Heart left ventricle (tissue), 16 donors: Measurements from ENCODE around the gene COPS6. TPM values are rescaled to one million over a fixed set of nuclear protein-coding genes. Genes with fewer than 3 reads are reported as not detected.

Source experiments
- ATAC-seq, 4 donors: fragments of 200-7000 bp; cut with Tn5 transposase; one replicate each; pipeline ENCODE4 v1.9.1; 2020 to 2022; ENCODE audit warnings: moderate library complexity in 4 of 4, mild to moderate bottlenecking in 3 of 4, moderate number of reproducible peaks in 1 of 4
- DNase-seq, 5 donors: peaks; one replicate each; pipeline ENCODE4 v3.0.0-alpha.2; 2020
- H3K27ac ChIP-seq, 12 donors: fragments of 200-600 bp; sonication (generic) in 4 of 12; one replicate each; pipeline versions ENCODE4 v1.5.0 to v1.8.0; 2016 to 2022; ENCODE audit warnings: mild to moderate bottlenecking in 2 of 12
- H3K27me3 ChIP-seq, 9 donors: fragments of 200-600 bp; sonication (generic) in 2 of 9; one replicate each; pipeline versions ENCODE4 v1.5.1 to v1.8.0; 2016 to 2022; ENCODE audit warnings: mild to moderate bottlenecking in 3 of 9
- H3K36me3 ChIP-seq, 9 donors: fragments of 200-600 bp; sonication (generic) in 2 of 9; one replicate each; pipeline versions ENCODE4 v1.5.0 to v1.8.0; 2018 to 2022; ENCODE audit warnings: mild to moderate bottlenecking in 2 of 9
- H3K4me1 ChIP-seq, 12 donors: fragments of 200-600 bp; sonication (generic) in 4 of 12; one replicate each; pipeline versions ENCODE4 v1.5.0 to v1.8.0; 2016 to 2022; ENCODE audit warnings: mild to moderate bottlenecking in 3 of 12
- H3K4me3 ChIP-seq, 12 donors: fragments of 200-600 bp; sonication (generic) in 4 of 12; one replicate each; pipeline versions ENCODE4 v1.5.0 to v1.8.0; 2017 to 2022; ENCODE audit warnings: mild to moderate bottlenecking in 9 of 12, moderate library complexity in 4 of 12
- H3K9me3 ChIP-seq, 12 donors: fragments of 200-600 bp; sonication (generic) in 4 of 12; one replicate each; pipeline versions ENCODE4 v1.5.0 to v1.8.0; 2016 to 2022; ENCODE audit warnings: mild to moderate bottlenecking in 1 of 12
- POLR2A ChIP-seq, 2 donors: fragments of 450-650 bp; IDR thresholded peaks; one replicate each; pipeline ENCODE4 v1.6.1; 2017; ENCODE audit warnings: antibody characterized with exemption in 2 of 2, mild to moderate bottlenecking in 2 of 2, moderate library complexity in 2 of 2
- WGBS, 4 donors: extraction: QIAGEN DNeasy Blood & Tissue Kit in 2 of 4; methylation state at CpG; one replicate each; pipeline versions ENCODE4 v1.1.5 to v1.1.7; 2013 to 2018; 5-methylcytosine and 5-hydroxymethylcytosine counted together
- intact Hi-C, 10 donors: fragments of 100-400 bp; cut with DNase I; formaldehyde crosslinking; loops; one replicate each; pipeline versions ENCODE4 v1.11.1 to v1.14.2; 2022
- polyA plus RNA-seq, 2 donors: library from polyadenylated mRNA; stranded (reverse); fragments of 200-250 nt; gene quantifications; one replicate each; pipeline ENCODE4 v1.2.3, GENCODE V29; 2013
- total RNA-seq, 9 donors: library from RNA; depleted of rRNA in 2 of 9; stranded (reverse); fragments of >200 nt in 2 of 9; fragmentation: NEBNext Ultra II Directional in 3 of 9; extraction: Animal tissue kit (Norgen Biotek cat#: 25700) in 3 of 9; gene quantifications; one replicate each; pipeline versions ENCODE4 v1.1.0 to v1.2.4, GENCODE V29; 2016 to 2023
- TF ChIP-seq, protein P1 (sequence below), 12 donors: fragments of 200-600 bp; sonication (generic) in 4 of 12; IDR thresholded peaks; one replicate each; pipeline versions ENCODE4 v1.5.0 to v1.8.0; 2018 to 2022; ENCODE audit warnings: antibody characterized with exemption in 12 of 12, mild to moderate bottlenecking in 5 of 12
- donor health status: ischemic (EF 13 %, LVEDD 7.1; RV severe dilation, severe dysfunction).
- donor health status: healthy with polysubstance abuse.
- donor health status: DM: no; HTN: yes; CAD: no.
- donor health status: DM: no; HTN: no; CAD: no.
- donor health status: ischemic (EF 25% LVEDD 6.9; RV normal size, moderate dysfunction).
- donor health status: ischemic (EF 25% LVEDD 5.7; RV mildly dilated, moderate dysfunction).
- donor health status: healthy.
- donor health status: DM: yes; HTN: yes; CAD: no.
- donor health status: ischemic (EF 35%, LVEDD 5.7; RV mildly dilated, moderate dysfunction).
- donor health status: nonischemic (EF 11% LVEDD 7.7; RV severe dilation, severe dysfunction).
- donor health status: DM: yes; HTN: yes; CAD: no.
- donor health status: PGD.
- donor health status: ischemic (EF 29% LVEDD 5.4; RV normal size, mild dysfunction).
- donor health status: nonischemic (EF 23%, LVEDD 6.1; RV moderate dilation, normal function).

Gene COPS6
- total and polyA plus RNA-seq, 11 donors: 53.3 to 130 (median 109) TPM

DNA sequence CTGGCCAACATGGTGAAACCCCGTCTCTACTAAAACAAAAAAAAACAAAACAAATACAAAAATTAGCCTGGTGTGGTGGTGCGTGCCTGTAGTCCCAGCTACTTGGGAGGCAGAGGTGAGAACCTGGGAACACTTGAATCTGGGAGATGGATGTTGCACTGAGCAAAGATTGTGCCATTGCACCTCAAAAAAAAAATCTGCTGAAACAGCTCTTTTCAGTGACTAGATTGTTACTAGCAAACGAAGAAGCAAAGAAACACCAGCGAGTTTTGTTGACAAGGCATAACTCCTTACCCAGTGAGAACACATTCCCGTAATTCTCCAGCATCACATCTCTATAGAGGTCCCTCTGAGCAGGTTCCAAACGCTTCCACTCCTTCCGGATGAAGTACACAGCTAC is 13.9 kb upstream of the COPS6 start:
- DNase-seq (no peak), ATAC-seq (no peak)
- Histone ChIP-seq H3K27me3 (no peaks in the 10 kb centered on the region), H3K36me3 (peaks cover 19 to 100% (median 92%) of the 10 kb centered on the region in 9 donors), H3K9me3 (peaks cover 0 to 33% (median 26%) of the 10 kb centered on the region in 12 donors), H3K4me1 (peaks cover 0 to 18% (median 10%) of the 10 kb centered on the region in 12 donors), H3K27ac (no peak overlapping the region), H3K4me3 (no peak overlapping the region)
- 89 to 96% (median 95%) methylated on average over 7 of the region's 7 CpGs for WGBS, 4 donors
- intact Hi-C loops: no loop called here
- TF ChIP-seq, protein P1, sequence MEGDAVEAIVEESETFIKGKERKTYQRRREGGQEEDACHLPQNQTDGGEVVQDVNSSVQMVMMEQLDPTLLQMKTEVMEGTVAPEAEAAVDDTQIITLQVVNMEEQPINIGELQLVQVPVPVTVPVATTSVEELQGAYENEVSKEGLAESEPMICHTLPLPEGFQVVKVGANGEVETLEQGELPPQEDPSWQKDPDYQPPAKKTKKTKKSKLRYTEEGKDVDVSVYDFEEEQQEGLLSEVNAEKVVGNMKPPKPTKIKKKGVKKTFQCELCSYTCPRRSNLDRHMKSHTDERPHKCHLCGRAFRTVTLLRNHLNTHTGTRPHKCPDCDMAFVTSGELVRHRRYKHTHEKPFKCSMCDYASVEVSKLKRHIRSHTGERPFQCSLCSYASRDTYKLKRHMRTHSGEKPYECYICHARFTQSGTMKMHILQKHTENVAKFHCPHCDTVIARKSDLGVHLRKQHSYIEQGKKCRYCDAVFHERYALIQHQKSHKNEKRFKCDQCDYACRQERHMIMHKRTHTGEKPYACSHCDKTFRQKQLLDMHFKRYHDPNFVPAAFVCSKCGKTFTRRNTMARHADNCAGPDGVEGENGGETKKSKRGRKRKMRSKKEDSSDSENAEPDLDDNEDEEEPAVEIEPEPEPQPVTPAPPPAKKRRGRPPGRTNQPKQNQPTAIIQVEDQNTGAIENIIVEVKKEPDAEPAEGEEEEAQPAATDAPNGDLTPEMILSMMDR (IDR thresholded peaks at IDR 0.05): no peak
- no peak for TF ChIP-seq POLR2A (IDR thresholded peaks at IDR 0.05)

DNA sequence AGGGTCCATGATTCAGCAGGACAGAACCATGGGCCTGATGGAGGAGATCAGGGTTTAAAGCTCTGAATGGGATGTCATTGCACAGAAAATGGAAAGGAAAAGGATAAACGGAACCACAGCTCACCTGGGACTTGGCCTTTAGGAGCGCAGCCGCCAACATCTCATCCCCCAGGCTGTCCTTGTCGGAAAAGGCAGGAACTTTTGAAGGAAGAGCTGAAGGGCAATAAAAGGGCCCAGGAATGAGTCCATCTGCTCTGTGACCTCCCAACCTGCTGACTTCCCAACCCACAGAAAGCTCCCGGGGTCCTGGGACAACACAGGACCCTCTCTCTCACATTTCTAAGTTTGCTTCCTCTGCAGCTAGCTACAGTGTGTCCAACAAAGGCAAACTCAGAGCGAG is 13.4 kb upstream of the COPS6 start:
- H3K9me3 ChIP-seq: peaks cover 0 to 28% (median 22%) of the 10 kb centered on the region in 12 donors
- no peak overlapping the region for H3K27ac ChIP-seq
- 93 to 97% (median 95%) methylated on average over 5 to 6 of the region's 6 CpGs for WGBS, 4 donors
- TF ChIP-seq, protein P1 (IDR thresholded peaks at IDR 0.05): no peak
- no peak for TF ChIP-seq POLR2A (IDR thresholded peaks at IDR 0.05)
- no peak for ATAC-seq
- peaks cover 0 to 23% (median 16%) of the 10 kb centered on the region in 12 donors for H3K4me1 ChIP-seq
- H3K36me3 ChIP-seq: peaks cover 17 to 96% (median 86%) of the 10 kb centered on the region in 9 donors
- intact Hi-C loops: no loop called here
- H3K27me3 ChIP-seq: no peaks in the 10 kb centered on the region
- H3K4me3 ChIP-seq: no peak overlapping the region
- no peak for DNase-seq

DNA sequence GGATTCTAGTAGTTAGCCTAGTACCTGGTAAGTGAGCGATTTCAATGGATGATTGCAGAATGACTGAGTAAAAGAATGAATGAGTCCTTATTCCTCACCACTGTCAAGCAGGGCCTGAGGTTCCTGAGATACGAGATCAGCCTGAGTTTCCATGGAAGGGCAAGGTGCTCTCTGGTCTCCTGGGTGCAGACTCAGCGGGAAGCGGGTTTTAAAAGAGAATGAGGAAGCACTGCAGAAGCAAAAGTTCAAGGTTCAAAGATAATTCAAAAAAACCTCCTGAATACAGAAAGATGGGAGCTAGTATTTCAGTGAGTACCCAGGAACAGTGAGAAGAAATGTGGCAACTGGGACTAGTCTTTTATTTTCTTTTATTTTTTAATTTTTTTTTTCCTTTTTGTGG is 11.6 kb upstream of the COPS6 start:
- no peak overlapping the region for H3K4me3 ChIP-seq
- H3K4me1 ChIP-seq: peaks cover 0 to 33% (median 23%) of the 10 kb centered on the region in 12 donors
- intact Hi-C loops: no loop called here
- ATAC-seq (no peak), DNase-seq (no peak)
- H3K9me3 ChIP-seq: peaks cover 0 to 10% (median 4%) of the 10 kb centered on the region in 12 donors
- WGBS, 4 donors: 95 to 97% (median 96%) methylated on average over 4 of the region's 4 CpGs
- H3K27ac ChIP-seq: no peak overlapping the region
- H3K36me3 ChIP-seq: peaks cover 2 to 78% (median 68%) of the 10 kb centered on the region in 9 donors
- TF ChIP-seq, protein P1 (IDR thresholded peaks at IDR 0.05): no peak
- TF ChIP-seq POLR2A (IDR thresholded peaks at IDR 0.05): no peak
- no peaks in the 10 kb centered on the region for H3K27me3 ChIP-seq

DNA sequence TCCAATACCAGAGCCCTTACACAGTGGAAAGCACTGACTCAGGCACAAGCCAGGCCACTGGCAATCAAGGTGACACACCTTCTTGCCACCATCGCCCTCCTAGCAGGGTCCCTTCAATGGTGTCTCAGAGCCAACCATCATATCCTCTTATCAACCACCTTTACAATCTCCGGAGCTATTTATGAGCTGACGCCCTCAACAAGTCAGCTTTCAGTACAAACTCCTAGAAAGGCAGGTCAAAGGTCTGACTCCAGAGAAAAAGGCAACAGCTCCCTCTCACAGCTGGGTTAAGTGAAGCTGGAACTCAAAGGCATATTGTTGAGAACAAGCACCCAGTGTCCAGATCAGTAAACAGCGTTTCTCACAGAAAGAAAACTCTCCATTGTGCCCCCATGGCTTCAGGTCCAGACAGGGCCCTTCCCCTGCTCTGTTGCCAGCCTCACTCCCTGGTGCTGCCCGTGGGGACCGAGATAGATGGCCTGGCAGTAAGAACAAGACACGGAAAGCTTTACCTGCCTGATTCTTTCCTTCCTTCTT is 9.7 kb upstream of the COPS6 start:
- 67 to 72% (median 70%) methylated on average over 7 of the region's 7 CpGs for WGBS, 4 donors
- intact Hi-C loops: no loop called here
- ATAC-seq (no peak), DNase-seq (no peak)
- Histone ChIP-seq H3K4me3 (no peak overlapping the region), H3K36me3 (peaks cover 0 to 59% (median 49%) of the 10 kb centered on the region in 9 donors), H3K9me3 (no peaks in the 10 kb centered on the region), H3K4me1 (peaks cover 0 to 42% (median 28%) of the 10 kb centered on the region in 12 donors), H3K27ac (no peak overlapping the region), H3K27me3 (no peaks in the 10 kb centered on the region)
- no peak for TF ChIP-seq POLR2A (IDR thresholded peaks at IDR 0.05)
- TF ChIP-seq, protein P1 (IDR thresholded peaks at IDR 0.05): no peak
